Astrocyte (in vitro differentiated cells and primary cell): ENCODE results near the gene PXN.

ENCODE experiments used
- EZH2 ChIP-seq: IDR thresholded peaks from 2 replicates; pipeline ENCODE4 v1.6.1; 2012; ENCODE audit warnings: mild to moderate bottlenecking, low read length, inconsistent platforms; ENCODE audit not compliant: insufficient read depth
- TF ChIP-seq, protein P1 (sequence below): IDR thresholded peaks from 2 replicates; pipeline ENCODE4 v1.5.1; 2011; ENCODE audit warnings: low read depth, mild to moderate bottlenecking, inconsistent platforms, low read length, moderate library complexity; ENCODE audit not compliant: insufficient read depth

GRCh38 chr12:120207227-120207626 is 58.3 kb downstream of the PXN start:
- no peak for TF ChIP-seq EZH2
- TF ChIP-seq, protein P1, sequence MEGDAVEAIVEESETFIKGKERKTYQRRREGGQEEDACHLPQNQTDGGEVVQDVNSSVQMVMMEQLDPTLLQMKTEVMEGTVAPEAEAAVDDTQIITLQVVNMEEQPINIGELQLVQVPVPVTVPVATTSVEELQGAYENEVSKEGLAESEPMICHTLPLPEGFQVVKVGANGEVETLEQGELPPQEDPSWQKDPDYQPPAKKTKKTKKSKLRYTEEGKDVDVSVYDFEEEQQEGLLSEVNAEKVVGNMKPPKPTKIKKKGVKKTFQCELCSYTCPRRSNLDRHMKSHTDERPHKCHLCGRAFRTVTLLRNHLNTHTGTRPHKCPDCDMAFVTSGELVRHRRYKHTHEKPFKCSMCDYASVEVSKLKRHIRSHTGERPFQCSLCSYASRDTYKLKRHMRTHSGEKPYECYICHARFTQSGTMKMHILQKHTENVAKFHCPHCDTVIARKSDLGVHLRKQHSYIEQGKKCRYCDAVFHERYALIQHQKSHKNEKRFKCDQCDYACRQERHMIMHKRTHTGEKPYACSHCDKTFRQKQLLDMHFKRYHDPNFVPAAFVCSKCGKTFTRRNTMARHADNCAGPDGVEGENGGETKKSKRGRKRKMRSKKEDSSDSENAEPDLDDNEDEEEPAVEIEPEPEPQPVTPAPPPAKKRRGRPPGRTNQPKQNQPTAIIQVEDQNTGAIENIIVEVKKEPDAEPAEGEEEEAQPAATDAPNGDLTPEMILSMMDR, result no peak
